ENCODE measurements around the gene DCHS2.

The DCHS2 gene

DNA sequence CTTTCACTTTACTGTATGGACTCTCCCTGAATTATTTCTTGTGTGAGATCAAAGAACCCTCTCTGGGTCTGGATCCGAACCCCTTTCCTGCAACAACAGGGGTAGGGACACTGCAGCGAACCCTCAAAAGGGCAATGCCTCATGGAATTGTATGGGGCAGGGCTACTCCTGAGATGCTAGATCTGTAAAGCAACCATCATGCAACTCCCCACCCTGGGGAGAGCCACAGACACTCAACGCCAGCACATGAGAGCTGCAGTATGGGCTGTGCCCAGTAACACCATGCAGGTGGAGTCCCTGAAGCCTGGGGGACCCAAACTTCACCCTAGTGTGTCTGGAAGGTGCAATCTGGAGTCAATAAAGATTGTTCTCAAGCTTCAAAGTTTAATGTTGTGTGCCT lies 304.7 kb downstream of the DCHS2 start:
- DNase-seq = no peak

DNA sequence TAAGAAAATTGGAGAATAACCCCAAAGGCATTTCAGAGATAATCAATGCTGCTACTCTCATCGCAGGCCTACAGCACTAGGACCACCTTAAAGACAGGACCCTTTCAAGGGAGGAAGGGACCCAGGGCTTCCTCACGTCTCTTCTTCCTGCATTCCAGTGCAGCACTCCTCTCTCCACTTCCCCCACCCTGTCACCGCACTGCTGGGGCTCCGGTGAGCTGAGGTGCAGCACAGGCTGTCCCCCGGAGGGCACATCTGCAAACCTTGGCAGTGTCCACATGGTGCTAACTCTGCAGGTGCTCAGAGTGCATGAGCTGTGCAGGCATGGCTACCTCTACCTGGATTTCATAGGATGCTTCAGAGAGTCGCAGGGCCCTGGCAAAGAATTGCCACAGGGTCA lies 305.6 kb downstream of the DCHS2 start:
- DNase-seq = no peak

DNA sequence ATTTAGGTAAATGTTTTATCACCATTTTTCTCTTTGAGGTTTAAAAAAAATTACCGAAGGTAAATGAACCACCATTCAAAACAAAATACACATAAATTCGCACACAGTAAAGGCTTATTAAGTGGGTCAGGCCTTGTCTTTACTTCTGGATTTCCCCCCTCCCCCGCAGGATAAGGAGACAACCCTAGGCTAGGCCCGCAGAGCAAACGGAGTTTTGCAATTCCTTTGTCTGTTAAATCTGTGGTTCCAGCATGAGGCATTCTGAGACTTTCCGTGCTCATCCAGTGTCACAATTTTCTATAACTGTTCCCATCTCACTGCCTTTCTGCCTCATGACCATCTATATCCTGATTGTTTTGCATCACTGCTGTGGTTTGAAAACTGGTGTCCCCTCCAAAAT lies 307.4 kb downstream of the DCHS2 start:
- DNase-seq = no peak

DNA sequence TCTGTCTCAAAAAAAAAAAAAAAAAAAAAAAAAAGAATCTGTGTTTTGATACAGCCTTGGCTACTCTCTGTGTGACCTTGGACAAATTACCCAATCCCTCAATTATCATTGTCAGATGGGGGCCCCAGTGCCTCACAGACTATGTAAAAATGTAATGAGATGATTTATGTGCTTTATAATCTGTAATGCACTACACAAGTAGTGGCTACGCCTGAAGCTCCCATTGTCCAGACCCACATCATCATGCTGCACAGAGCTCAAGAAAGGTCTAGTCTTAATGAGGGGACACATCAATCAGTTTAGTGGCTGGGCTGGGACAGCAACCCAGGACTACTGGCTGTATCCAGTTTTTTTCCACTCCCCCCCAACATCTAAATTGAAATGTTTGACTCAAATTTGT lies 308.3 kb downstream of the DCHS2 start:
- DNase-seq = no peak

All from COR-L47 (cell line).